ENCODE measurements around the gene SCAMP4.

Gene SCAMP4

GRCh38 chr19:1925544-1925943 is 20.3 kb downstream of the SCAMP4 start:
- no peak overlapping the region for H3K4me3 ChIP-seq
- no peak overlapping the region for H3K27ac ChIP-seq

DNA sequence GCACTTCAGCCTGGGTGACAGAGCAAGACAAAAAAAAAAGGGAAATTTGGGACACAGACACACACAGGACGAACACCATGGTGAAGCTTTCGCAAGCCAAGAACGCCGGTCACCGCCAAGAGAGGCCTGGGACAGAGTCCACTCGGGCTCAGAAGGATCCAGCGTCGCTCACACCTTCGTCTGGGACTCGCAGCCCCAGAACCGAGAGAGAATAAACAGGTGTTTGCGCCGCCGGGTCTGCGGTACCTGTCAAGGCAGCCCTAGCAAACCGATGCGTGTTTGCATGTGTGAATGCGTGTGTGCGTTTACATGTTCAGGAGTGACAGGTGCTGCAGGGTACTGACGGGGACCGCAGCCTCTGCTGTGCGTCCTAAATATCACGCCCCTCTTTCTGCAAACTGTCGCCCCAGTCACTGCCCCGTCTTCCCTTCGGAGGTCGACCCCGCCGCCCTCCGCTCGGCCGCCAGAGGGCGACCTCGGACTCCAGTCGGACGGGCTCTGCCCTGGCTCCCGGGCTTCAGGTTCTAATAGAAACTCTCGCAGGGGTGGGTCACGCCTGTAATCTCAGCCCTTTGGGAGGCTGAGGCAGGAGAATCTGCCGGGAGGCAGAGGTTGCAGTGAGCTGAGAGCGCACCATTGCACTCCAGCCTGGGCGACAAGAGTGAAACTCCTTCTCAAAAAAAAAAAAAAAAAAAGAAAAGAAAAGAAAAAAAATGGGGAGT is 24.0 kb downstream of the SCAMP4 start:
- peak overlapping the region in 1 of 21 experiments; percentile 54 for H3K27ac ChIP-seq

DNA sequence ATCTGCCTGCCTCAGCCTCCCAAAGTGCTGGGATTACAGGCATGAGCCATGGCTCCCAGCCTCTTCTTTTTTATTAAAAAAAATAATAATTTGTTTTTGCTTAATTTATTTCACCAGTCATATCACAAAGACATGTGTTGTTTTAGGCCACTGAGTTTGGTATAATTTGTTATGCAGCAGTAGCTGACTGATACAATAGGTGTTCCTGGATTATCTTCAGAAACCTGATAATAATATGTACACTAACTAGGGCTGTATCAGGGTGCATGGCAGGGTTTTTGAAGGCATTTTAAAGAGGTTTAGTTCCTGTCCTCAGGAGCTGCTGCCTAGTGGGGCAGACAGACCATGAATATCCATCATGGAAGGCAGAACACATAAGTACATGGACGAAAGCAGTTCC is 26.2 kb downstream of the SCAMP4 start:
- Histone ChIP-seq H3K4me3 (no peak overlapping the region), H3K27ac (no peak overlapping the region)

More for the DNA sequence above, 24.0 kb downstream of the SCAMP4 start:
- peak overlapping the region; percentile 4 to 33 (median 19) for H3K4me3 ChIP-seq

GRCh38 chr19:1932395-1932794 is 27.2 kb downstream of the SCAMP4 start:
- H3K27ac ChIP-seq, result no peak overlapping the region

GRCh38 chr19:1933244-1933643 is 28.0 kb downstream of the SCAMP4 start:
- H3K27ac ChIP-seq, result no peak overlapping the region
- H3K4me3 ChIP-seq, result no peak overlapping the region

More at GRCh38 chr19:1932395-1932794, 27.2 kb downstream of the SCAMP4 start:
- no peak overlapping the region for H3K4me3 ChIP-seq

GRCh38 chr19:1933942-1934341 is 28.7 kb downstream of the SCAMP4 start:
- no peak overlapping the region for H3K27ac ChIP-seq
- H3K4me3 ChIP-seq, result no peak overlapping the region

DNA sequence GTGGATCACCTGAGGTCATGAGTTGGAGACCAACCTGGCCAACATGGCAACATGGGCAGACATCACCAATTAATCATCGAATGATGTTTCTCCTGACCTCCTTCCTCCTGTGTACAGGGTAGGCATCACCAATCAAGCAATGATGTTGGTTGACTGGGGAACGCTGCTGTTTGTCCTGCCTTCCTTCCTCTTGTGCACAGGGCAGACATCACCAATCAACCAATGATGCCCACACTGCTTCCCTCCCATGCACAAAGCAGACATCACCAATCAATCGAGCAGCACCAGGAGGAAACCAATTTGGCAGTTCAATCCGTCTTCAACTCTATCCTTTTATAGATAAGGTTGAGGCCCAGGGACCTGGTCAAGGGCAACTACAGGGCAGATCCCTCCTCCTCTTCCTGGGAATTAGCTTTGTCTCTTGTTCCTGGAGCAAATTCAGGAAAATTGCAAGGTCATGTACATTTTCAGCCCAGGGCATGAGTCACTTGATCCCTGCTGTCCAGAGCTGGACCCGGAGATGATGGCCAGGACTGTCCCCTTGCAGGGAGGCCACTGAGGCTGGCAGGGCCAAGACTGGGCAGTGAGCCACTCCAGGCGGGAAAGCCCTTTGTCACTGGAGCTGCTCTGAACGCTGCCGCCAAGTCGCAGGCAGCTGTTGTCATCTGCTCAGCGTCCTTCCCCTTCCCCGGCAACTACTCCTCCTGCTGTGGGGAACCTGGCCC is 30.4 kb downstream of the SCAMP4 start:
- H3K27ac ChIP-seq, result peak overlapping the region in 2 of 21 experiments; percentile 17 to 39
- no peak overlapping the region for H3K4me3 ChIP-seq

- H3K27ac ChIP-seq, result peak overlapping the region in 2 of 21 experiments; percentile 17 to 39
Observed at GRCh38 chr19:1936430-1936829, 31.2 kb downstream of the SCAMP4 start.

DNA sequence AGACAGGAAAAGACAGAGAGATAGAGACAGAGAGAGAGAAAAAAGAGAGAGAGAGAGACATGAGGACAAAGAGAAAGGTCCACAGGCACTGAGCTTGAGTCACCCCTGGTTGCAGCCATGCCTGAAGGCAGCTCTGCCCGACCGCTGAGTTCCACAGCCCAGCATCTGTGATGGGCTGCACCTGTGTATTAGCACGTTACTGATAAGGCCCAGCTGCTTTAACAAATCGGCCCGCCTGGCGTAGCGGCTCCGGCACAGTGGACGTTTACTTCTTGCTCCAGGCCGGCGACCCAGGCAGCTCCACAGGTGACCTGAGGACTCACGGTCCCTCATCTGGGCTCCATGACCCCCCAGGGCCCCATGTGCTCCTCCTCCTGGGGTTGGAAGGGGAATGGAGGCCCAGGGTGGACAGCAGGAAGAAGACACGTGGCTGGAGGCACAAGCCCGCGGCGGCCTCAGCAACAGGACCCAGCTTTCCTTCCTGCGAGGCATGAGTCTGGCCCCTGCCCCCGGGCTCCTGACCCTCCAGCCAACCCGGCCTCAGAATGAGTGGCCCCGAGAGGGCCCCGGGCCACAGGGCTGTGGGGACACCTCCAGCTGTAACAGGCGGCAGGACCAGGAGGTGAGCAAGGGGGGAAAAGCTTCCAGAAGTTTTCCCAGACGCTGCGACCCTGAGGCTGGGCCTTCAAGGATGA is 31.9 kb downstream of the SCAMP4 start:
- Histone ChIP-seq H3K4me3 (no peak overlapping the region), H3K27ac (no peak overlapping the region)

More at GRCh38 chr19:1936430-1936829, 31.2 kb downstream of the SCAMP4 start:
- H3K4me3 ChIP-seq, result no peak overlapping the region

DNA sequence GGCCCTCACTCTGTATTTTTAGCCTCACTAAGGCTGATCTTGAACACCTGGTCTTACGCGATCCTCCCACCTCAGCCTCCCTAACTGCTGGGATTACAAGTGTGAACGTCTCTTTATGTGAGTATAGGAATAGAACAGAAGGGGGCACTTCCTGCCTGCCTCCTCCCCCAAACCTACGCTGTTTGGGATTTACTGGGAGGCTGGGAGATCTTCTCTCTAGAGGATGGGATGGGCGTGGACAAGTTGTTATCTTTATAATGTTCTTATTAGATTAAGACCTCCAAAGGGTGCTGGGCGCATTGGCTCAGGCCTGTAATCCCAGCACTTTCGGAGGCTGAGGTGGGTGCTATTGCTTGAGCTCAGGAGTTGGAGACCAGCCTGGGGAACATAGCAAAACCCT is 32.9 kb downstream of the SCAMP4 start:
- Histone ChIP-seq H3K4me3 (no peak overlapping the region), H3K27ac (no peak overlapping the region)

DNA sequence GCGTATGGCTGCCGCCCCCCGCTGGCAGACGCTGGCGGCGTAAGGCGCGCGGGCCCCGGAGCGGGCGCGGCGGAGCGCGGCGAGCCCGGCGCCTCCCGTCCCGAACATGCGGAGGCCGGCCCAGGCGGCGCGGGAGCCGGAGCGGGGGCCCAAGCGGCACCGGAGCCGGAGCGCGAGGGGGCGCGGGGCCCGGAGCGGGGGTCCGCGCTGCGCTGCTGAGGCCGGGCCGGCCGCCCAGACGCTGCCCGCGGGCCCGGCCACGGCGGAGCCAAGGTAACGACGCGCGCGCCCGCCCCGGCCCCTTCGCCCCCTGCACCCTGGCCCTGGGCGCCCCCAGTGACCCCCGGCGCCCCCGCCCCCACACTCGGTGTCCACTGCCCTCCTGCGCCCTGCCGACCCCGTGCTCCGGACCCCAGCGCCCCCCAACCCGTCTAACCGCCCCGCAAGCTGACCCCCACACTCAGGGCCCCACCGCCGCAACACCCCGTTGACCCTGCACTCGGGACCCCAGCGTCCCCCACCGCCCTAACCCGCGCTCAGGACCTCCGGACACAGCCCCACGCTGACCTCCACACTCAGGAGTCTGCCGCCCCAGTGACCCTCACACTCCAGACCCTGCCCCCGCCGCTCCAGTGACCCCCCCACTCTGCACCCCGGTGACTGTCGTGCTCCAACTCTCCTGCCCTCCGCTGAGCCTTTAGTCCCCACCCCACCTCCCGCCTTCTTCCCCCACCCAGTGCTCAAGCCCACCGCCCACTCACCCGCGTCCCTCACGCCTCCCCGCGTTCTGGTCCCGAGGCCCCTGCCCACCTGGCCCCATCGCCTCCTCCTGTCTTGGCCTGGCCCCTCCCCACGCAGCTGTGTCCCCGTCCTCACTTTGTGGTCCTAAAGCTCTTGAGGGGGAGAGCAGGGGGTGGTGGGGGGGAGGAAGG is 36.2 kb downstream of the SCAMP4 start, which contains the start of gene CSNK1G2:
TSS of gene CSNK1G2 (plus strand) at position 27 of the 932 bp plus-strand sequence. CDS start 28,601 bp downstream, outside the sequence.
- peak within 1 kb of the TSS; percentile 71 to 83 (median 74) for H3K4me3 ChIP-seq
- H3K27ac ChIP-seq, result peak within 1 kb of the TSS; percentile 91 to 100 (median 97)

GRCh38 chr19:1942078-1942933 is 37.1 kb downstream of the SCAMP4 start:
- Histone ChIP-seq H3K4me3 (peak overlapping the region; percentile 50 to 83 (median 74)), H3K27ac (peak overlapping the region; percentile 73 to 100 (median 93))

DNA sequence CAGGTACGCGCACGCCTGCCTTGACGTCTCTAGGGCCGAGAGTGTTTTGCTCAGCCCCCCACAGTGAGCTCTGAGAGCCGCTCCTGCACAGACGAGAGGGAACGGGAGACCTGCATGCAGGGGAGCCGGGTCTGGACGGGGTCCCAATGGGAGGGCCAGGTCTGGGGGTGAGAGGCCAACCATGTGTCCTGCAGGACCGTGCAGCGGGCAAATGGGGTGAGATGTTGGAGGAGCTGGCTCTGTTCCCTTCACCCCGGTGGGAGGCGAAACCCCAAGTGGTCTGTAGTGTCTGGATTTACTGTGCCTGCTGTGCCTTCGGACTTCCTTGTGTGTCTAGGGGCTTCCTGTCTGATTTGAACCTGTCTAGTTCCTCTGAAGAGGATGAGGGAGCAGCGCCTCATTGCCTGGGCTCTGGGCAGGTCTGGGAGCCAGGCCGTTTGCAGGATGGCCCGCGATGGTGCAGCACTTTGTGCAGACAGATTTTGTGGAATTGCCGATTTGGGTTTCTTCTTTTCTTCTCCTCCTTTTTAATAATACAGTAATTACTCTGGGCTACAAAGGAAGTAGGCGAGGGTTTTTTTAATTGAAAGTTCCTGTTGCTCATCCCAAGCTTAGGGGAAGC is 37.8 kb downstream of the SCAMP4 start:
- Histone ChIP-seq H3K27ac (peak overlapping the region; percentile 73 to 100 (median 93)), H3K4me3 (peak overlapping the region; percentile 50 to 83 (median 74))

DNA sequence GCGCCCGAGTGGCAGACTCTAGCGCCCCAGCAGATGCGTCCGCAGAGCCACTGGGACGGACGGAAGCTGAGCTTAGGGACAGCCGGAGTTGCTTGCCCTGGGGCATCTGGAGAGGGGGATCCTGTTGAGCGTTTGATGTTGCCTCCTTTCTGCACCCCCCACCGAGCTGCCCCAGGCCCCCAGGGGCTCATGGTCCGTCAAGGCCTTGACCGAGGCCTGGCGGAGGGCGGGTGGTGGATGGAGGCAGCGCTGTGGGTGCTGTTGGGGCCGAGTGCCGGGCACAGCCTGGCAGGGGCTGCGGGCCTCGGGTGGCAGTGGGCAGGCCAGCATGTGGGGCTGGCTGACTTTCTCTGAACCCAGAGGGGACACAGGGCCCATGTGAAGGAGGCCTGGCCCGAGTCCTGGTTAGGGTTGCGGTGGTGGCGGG is 38.5 kb downstream of the SCAMP4 start:
- H3K4me3 ChIP-seq, result peak overlapping the region in 2 of 7 experiments; percentile 72 to 74
- peak overlapping the region in 16 of 21 experiments; percentile 39 to 99 (median 91) for H3K27ac ChIP-seq

DNA sequence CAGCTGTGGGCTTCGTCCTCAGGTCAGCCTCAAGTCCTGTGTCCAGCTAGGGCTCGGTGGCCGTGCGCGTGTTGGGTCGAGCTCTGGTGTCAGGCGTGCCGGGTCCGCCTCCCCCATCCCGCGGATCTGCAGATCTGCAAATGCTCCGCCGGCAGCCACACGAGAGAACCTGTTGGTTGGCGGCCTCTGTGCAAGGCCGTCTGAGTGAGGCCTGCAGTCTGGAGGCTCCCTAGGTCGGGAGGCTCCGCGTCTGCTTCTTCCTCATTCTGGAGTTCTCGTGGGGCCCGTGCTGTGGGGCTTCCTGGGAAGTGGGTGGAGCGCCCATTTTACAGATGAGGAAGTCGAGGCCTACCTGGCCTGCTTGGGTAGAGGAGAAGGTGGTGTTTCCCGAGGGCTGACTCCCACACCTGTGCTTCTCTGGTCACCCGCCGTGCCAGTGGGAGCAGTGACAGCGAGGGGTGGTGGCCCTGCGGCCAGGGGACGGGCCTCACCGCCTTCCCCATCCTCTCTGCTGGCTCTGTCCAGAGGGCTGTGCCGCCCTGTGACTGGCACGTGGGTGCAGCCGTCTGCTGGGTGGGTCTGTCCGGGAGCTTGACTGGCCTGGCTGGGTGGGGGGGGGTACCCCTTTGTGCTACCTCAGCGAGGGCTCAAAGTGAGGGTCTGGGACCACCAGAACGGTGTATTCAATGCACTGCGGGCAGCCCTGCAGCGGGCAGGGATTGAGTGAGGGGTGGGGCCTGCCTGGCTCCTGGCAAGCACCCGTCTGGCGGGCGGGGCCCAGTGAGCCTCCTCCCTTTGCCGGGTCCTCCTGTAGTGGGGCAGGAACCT is 39.1 kb downstream of the SCAMP4 start:
- H3K27ac ChIP-seq, result peak overlapping the region in 13 of 21 experiments; percentile 39 to 99 (median 93)
- no peak overlapping the region for H3K4me3 ChIP-seq

DNA sequence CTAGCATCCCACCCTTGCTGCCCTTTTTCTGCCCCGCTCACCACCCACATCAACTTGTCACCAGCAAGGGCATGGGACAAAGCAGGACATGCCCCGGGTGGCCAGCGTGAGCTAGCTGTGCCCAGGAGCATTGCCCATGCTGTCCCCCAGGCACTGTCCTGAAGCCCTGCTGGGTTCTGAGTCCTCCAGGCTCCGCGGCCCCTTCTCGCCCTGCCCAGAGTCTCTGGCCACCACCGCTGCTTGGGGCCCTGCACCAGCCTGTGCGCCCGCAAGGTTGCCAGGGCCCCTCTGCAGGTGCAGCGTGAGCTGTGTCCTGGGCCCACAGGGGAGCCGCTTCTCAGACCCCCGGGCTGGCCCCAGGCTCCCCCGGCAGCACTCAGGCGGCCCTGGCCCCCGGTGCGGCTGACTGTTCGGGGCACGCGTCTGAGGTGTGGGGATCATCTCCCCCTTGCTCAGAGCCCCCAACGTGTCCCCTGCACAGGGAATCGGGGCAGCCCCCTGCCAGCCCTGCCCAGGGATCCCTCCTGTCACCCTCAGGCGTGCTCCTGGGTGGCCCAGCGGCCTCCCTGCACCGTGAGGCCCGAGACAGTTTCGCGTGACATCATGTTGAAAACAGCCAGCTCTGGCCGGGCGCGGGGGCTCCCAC is 39.8 kb downstream of the SCAMP4 start:
- Histone ChIP-seq H3K4me3 (no peak overlapping the region), H3K27ac (peak overlapping the region in 1 of 21 experiments; percentile 51)
